ENCODE results near the gene E2F2. TPM values are rescaled to one million over a fixed set of nuclear protein-coding genes. Genes with fewer than 3 reads are reported as not detected.

E2F2 gene
- total RNA-seq, 6 experiments from 2014 or later: 0.83 to 2.1 (median 1.9) TPM

GRCh38 chr1:23517581-23517980 is 13.5 kb downstream of the E2F2 start:
- no peaks in the 10 kb centered on the region for H3K9me3 Mint-ChIP-seq
- no peak for DNase-seq
- H3K4me1 Mint-ChIP-seq (ENCODE audit: low read depth): no peaks in the 10 kb centered on the region
- no peak for TF ChIP-seq CTCF (IDR thresholded peaks at IDR 0.05)
- 0 out of 2 replicates have a peak, but pooled peaks cover 4% of the 10 kb centered on the region for H3K36me3 Mint-ChIP-seq (ENCODE audit: low read depth)
- H3K27me3 Mint-ChIP-seq (ENCODE audit: insufficient read depth): no peaks in the 10 kb centered on the region; the same call in 1 of the 2 replicates
- H3K4me3 Mint-ChIP-seq: no peak overlapping the region
- no peak overlapping the region for H3K27ac Mint-ChIP-seq

GRCh38 chr1:23515905-23516304 is 15.1 kb downstream of the E2F2 start:
- no peak overlapping the region for H3K27ac Mint-ChIP-seq
- no peaks in the 10 kb centered on the region for H3K36me3 Mint-ChIP-seq (ENCODE audit: low read depth)
- no peaks in the 10 kb centered on the region for H3K4me1 Mint-ChIP-seq (ENCODE audit: low read depth)
- no peaks in the 10 kb centered on the region for H3K9me3 Mint-ChIP-seq
- DNase-seq: no peak
- no peak for TF ChIP-seq CTCF (IDR thresholded peaks at IDR 0.05)
- H3K27me3 Mint-ChIP-seq (ENCODE audit: insufficient read depth): no peaks in the 10 kb centered on the region; the same call in 1 of the 2 replicates
- no peak overlapping the region for H3K4me3 Mint-ChIP-seq

GRCh38 chr1:23514111-23514679 is 16.8 kb downstream of the E2F2 start:
- H3K4me3 Mint-ChIP-seq: no peak overlapping the region
- no peak for TF ChIP-seq CTCF (IDR thresholded peaks at IDR 0.05)
- H3K4me1 Mint-ChIP-seq (ENCODE audit: low read depth): no peaks in the 10 kb centered on the region
- no peak overlapping the region for H3K27ac Mint-ChIP-seq
- H3K9me3 Mint-ChIP-seq: no peaks in the 10 kb centered on the region
- DNase-seq: no peak
- H3K27me3 Mint-ChIP-seq (ENCODE audit: insufficient read depth): no peaks in the 10 kb centered on the region; the same call in 1 of the 2 replicates
- no peaks in the 10 kb centered on the region for H3K36me3 Mint-ChIP-seq (ENCODE audit: low read depth)

GRCh38 chr1:23509896-23510295 is 21.1 kb downstream of the E2F2 start:
- Mint-ChIP-seq H3K4me3 (no peak overlapping the region), H3K4me1 (ENCODE audit: low read depth) (no peaks in the 10 kb centered on the region), H3K27me3 (ENCODE audit: insufficient read depth) (peaks cover 2% of the 10 kb centered on the region; the same call in 1 of the 2 replicates), H3K36me3 (ENCODE audit: low read depth) (no peaks in the 10 kb centered on the region), H3K9me3 (no peaks in the 10 kb centered on the region), H3K27ac (no peak overlapping the region)
- DNase-seq: no peak
- TF ChIP-seq CTCF (IDR thresholded peaks at IDR 0.05): no peak

GRCh38 chr1:23506376-23507107 is 24.5 kb downstream of the E2F2 start:
- peaks cover 2% of the 10 kb centered on the region; the same call in 1 of the 2 replicates for H3K27me3 Mint-ChIP-seq (ENCODE audit: insufficient read depth)
- H3K4me1 Mint-ChIP-seq (ENCODE audit: low read depth): no peaks in the 10 kb centered on the region
- no peak overlapping the region for H3K4me3 Mint-ChIP-seq
- no peaks in the 10 kb centered on the region for H3K36me3 Mint-ChIP-seq (ENCODE audit: low read depth)
- no peak overlapping the region for H3K27ac Mint-ChIP-seq
- TF ChIP-seq CTCF (IDR thresholded peaks at IDR 0.05): no peak
- no peak for DNase-seq
- H3K9me3 Mint-ChIP-seq: no peaks in the 10 kb centered on the region

All from HFFc6 (cell line).